Neuron (in vitro differentiated cells): ENCODE results near the gene DVL1.
"Not testable (repeated sequence)": the region's sequence is repeated elsewhere in the genome, so short reads cannot be mapped to it uniquely, and the experiment has no call there.

Source experiments
- H2AFZ ChIP-seq: one replicate; pipeline ENCODE4 v1.6.1; 2013; ENCODE audit warnings: low read depth, mild to moderate bottlenecking, inconsistent platforms, low read length, moderate library complexity
- H3K27me3 ChIP-seq: one replicate; pipeline ENCODE4 v1.6.1; 2013; ENCODE audit warnings: low read length; ENCODE audit not compliant: insufficient read depth
- H3K36me3 ChIP-seq: one replicate; pipeline ENCODE4 v1.6.1; 2013; ENCODE audit warnings: low read length; ENCODE audit not compliant: insufficient read depth
- H3K4me1 ChIP-seq: one replicate; pipeline ENCODE4 v1.6.1; 2013; ENCODE audit warnings: low read length; ENCODE audit not compliant: insufficient read depth
- H3K4me3 ChIP-seq: 2 replicates; pipeline ENCODE4 v1.5.1; 2013; ENCODE audit warnings: mild to moderate bottlenecking, low read length, moderate library complexity
- H3K9me3 ChIP-seq: one replicate; pipeline ENCODE4 v1.6.1; 2013; ENCODE audit warnings: low read length

DVL1 gene

DNA sequence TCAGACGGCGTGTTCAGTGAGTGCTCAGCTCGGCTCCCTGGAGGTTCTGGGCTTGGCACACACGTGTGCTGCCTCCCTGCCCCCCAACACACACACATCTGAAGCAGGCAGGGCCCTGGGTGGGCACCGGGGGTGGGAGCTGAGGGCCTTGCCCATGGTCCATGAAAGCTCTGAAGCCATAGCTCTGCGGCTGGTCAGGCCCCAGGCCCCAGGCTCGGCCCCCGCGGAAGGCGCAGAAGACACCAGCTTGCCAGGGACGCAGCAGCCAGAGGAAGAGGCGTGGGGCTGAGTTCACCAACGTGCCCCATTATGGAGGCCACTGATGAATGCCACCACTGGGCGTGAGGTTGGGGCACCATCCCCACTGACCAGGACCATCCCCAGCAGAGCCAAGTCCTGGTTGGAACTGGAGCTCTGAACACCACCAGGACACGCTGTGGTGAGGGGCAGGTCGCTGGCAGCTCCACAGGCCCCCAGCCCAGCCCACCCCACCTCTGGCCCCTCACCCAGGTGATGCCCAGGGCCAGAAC, 21.6 kb upstream of the DVL1 start:
- Histone ChIP-seq H3K27me3 (no peaks in the 10 kb centered on the region), H2AFZ (no peak overlapping the region), H3K4me1 (peaks cover 16% of the 10 kb centered on the region), H3K4me3 (no peak overlapping the region), H3K9me3 (peaks cover 8% of the 10 kb centered on the region), H3K36me3 (peaks cover 14% of the 10 kb centered on the region)

DNA sequence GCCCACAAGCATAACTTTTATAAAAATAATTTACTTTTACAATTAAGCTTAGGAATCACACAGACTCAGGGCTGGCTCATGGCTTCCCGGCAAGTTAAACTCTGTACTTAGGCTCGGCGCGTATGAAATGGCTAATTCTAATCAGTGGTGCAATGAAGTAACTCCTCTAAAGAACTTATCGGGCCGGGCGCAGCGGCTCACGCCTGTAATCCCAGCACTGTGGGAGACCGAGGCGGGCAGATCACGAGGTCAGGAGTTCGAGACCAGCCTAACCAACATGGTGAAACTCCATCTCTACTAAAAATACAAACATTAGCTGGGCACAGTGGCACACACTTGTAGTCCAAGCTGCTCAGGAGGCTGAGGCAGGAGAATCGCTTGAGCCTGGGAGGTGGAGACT, 20.9 kb upstream of the DVL1 start:
- Histone ChIP-seq H3K36me3 (peaks cover 14% of the 10 kb centered on the region), H3K4me1 (peaks cover 16% of the 10 kb centered on the region)
- H3K9me3 ChIP-seq, H3K4me3 ChIP-seq, H3K27me3 ChIP-seq, H2AFZ ChIP-seq: not testable (repeated sequence)

DNA sequence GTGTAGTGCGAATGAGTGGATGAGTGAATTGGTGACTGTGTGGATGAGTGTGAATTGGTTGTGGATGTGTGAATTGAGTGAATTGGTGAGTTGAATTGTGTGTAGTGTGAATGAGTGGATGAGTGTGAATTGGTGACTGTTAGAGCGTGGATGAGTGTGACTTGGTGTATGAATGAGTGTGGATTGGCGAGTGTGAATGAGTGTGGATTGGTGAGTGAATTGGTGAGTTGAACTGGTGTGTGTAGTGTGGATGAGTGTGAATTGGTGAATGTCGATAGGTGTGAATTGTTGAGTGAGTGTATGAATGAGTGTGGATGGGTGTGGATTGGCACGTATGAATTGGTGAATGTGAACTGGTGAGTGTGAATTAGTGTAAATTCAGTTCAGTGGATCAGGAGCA, 18.1 kb upstream of the DVL1 start:
- no peak overlapping the region for H2AFZ ChIP-seq
- H3K4me1 ChIP-seq = peaks cover 2% of the 10 kb centered on the region
- H3K36me3 ChIP-seq = peaks cover 6% of the 10 kb centered on the region
- H3K27me3 ChIP-seq = no peaks in the 10 kb centered on the region
- no peak overlapping the region for H3K4me3 ChIP-seq
- H3K9me3 ChIP-seq = peaks cover 8% of the 10 kb centered on the region

DNA sequence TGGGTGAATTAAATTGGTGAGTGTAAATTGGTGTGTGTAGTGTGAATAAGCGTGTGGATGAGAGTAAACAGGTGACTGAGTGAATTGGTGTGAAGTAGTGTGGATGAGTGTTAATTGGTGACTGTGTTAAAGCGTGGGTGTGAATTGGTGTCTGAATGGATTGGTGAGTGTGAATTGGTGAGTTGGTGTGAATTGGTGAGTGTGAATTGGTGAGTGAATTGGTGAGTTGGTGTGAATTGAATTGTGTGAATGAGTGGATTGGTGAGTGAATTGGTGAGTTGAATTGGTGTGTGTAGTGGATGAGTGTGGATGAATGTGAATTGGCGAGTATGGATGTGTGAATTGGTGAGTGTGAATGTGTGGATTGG, 17.5 kb upstream of the DVL1 start:
- Histone ChIP-seq H3K27me3 (no peaks in the 10 kb centered on the region), H3K9me3 (peaks cover 8% of the 10 kb centered on the region), H3K36me3 (peaks cover 4% of the 10 kb centered on the region), H2AFZ (no peak overlapping the region), H3K4me3 (no peak overlapping the region), H3K4me1 (no peaks in the 10 kb centered on the region)

DNA sequence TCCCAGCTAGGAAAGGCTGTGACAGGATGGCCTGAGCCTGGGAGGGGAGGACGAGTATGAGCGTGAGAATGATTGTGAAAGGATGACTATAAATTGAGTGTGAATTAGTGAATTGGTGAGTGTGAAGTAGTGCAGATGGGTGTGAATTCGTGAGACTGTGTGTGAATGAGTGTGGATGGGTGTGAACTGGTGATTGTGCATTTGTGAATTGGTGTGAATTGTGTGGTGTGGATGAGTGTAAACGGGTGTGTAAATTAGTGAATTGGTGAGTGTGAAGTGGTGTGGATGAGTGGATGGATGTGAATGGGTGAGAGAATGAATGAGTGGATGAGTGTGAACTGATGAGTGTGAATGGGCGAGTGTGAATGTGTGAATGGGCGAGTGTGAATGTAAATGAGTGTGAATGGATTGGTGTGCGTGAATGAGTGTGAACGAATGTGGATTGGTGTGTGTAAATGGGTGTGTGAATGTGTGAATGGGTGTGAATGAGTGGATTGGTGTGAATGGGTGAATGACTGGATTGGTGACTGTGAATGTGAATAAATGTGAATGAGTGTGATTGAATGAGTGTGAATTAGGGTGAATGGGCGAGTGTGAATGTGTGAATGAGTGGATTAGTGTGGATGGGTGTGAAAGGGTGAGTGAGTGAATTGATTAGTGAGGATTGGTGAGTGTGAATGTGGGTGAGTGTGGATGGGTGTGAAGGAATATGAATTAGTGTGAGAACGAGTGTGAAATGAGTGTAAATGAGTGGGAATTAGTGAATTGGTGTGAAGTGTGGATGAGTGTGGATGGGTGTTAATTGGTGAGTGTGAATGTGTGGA, 16.9 kb upstream of the DVL1 start:
- H3K27me3 ChIP-seq = no peaks in the 10 kb centered on the region
- no peak overlapping the region for H3K4me3 ChIP-seq
- no peak overlapping the region for H2AFZ ChIP-seq
- H3K36me3 ChIP-seq = no peaks in the 10 kb centered on the region
- H3K4me1 ChIP-seq = peaks cover under 1% of the 10 kb centered on the region
- peaks cover 8% of the 10 kb centered on the region for H3K9me3 ChIP-seq

DNA sequence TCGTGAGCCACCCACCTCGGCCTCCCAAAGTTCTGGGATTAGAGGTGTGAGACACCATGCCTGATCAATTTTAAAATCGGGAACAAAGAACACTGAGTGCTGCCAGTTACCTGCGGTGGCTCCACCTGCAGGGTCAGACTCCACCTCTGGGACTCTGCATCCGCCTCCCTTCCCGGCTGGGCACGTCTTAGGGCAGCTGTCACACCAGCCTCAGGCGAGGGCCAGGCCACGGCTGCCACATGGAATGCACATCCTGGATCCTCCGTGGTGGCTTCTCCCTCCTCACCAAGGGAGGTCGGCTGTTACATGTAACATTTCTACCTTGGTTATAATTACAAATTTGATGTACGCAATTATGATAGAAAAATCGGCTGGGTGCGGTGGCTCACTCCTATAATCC, 15.0 kb upstream of the DVL1 start:
- H3K36me3 ChIP-seq = no peaks in the 10 kb centered on the region
- peaks cover 18% of the 10 kb centered on the region for H3K4me1 ChIP-seq
- H2AFZ ChIP-seq = no peak overlapping the region
- H3K9me3 ChIP-seq = peaks cover 8% of the 10 kb centered on the region
- H3K27me3 ChIP-seq = no peaks in the 10 kb centered on the region
- no peak overlapping the region for H3K4me3 ChIP-seq

DNA sequence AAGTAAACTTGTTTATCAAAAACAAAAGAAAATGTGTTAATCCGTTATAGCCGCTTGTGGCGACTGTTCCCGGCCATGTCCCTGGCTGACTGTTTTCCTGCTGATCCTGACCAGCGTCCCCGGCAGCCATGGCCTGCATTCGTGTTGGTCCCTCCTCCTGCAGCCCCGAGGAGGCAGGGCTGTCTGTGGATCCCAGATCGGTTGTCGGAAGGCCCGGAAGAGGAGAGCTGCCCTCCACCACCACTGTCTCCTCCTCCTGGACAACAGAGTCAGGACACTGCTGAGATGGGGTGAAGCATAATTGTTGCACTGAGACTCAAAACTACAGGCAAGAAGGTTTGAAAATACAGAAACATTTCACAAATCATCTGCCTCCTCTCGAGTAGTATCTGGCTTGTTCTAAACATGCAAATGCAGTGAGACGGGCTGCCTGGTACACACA, 12.8 kb upstream of the DVL1 start:
- Histone ChIP-seq H2AFZ (no peak overlapping the region), H3K27me3 (no peaks in the 10 kb centered on the region), H3K4me1 (peaks cover 37% of the 10 kb centered on the region), H3K9me3 (peaks cover 6% of the 10 kb centered on the region), H3K4me3 (no peak overlapping the region), H3K36me3 (no peaks in the 10 kb centered on the region)

DNA sequence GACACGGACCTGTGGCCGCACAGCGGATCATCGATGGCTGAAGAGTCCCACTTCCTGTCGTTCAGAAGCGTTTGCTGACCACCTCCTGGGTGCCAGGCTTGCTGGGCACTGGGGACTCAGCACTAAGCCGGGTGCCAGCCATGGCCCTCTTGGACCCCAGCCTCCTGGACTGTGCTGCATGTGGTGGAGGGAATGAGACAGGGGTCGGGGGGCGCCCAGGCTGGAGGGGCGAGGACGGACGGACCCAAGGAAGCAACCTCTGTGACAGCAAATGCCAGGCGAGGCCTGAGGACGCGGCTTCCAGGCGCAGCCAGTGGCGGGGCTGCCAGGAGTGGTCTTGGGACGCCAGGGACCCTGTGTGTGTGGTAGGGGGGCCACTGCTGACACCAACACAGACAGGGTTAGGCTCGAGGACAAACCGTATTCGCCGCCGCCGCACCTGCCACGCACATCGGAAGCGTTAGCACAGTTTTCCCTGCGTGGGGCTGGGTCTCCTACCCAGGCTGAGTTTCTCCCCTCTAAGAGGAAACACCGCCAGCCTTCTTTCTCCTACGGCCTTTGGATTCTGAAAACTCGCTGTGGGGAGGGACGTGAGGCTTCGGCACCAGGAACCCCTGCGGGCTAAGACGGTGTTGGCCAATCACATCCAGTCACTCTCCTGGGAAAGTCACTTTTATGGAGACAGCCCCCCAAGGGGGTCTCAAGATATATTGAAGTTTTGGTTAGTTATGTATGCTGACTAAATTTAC, 12.2 kb upstream of the DVL1 start:
- H3K36me3 ChIP-seq = no peaks in the 10 kb centered on the region
- no peak overlapping the region for H3K4me3 ChIP-seq

DNA sequence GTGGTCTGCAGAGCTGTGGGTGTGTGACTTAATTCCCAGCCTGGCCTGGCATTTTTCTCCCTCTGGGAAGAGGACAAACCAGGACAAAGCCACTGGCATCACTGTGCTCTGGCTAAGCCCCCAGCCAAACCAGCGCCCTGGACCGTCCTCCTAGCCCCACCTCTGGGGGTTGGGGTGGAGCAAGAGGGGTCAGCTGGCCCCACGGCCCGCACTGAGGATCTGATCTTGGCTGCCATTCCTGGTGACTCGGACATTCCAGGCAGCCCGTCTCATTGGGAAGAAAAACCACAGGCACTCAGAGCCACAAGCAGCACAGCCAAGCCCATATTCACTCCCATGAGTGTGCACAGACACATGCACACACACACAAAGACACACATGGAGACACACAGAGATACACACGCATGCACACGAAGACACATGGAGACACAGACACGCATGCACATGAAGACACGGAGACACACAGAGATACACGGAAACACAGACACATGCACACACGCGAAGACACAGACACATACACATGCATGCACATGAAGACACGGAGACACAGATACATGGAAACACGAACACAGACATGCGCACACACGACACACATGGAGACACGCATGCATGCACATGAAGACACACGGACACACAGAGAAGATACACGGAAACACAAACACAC, 11.4 kb upstream of the DVL1 start:
- no peak overlapping the region for H2AFZ ChIP-seq
- H3K36me3 ChIP-seq = no peaks in the 10 kb centered on the region
- no peak overlapping the region for H3K4me3 ChIP-seq
- no peaks in the 10 kb centered on the region for H3K27me3 ChIP-seq
- peaks cover 41% of the 10 kb centered on the region for H3K4me1 ChIP-seq
- no peaks in the 10 kb centered on the region for H3K9me3 ChIP-seq

More for the DNA sequence above, 12.2 kb upstream of the DVL1 start:
- Histone ChIP-seq H3K4me1 (peaks cover 41% of the 10 kb centered on the region), H3K27me3 (no peaks in the 10 kb centered on the region), H2AFZ (no peak overlapping the region), H3K9me3 (peaks cover under 1% of the 10 kb centered on the region)

DNA sequence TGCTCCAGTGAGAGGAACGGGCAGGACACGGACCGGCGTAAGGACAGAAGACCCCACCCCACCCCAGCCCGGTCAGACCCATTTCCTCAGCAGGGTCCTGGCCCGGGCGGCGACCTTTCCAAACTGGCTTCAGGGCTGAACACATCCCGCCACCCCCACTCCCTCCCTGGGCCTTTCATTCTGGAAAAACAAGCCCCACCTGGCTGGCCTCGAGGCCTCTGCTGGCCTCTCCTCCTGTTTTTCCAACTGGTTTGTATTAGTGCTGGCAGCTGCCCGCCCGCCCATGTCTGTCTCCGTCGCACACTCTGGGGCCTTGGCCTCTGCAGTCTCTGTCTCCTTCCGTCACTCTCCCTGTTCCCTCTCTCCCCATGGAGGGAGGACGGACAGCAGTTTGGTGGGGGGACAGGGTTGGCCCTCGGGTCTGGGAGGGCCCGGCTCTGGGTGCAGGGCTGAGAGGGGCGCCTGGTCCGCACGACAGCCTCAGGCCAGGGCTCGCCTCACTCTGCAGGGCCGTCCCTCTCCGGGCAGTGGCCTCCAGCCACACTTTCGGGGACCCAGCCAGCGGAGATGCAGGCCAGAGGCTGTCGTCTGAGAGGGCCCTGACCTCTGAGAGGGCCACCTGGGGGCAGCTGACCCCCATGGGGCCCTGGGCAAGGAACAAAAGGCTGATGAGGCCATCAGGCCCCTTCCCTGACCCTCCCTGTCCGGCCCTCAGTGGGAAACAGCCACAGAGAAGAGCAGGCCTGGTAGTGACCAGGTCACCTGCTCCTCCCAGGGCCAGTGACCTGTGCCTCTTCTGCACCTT, 10.6 kb upstream of the DVL1 start:
- H3K9me3 ChIP-seq = no peaks in the 10 kb centered on the region
- peaks cover 41% of the 10 kb centered on the region for H3K4me1 ChIP-seq
- no peaks in the 10 kb centered on the region for H3K27me3 ChIP-seq
- H3K36me3 ChIP-seq = no peaks in the 10 kb centered on the region
- H2AFZ ChIP-seq = no peak overlapping the region
- no peak overlapping the region for H3K4me3 ChIP-seq

DNA sequence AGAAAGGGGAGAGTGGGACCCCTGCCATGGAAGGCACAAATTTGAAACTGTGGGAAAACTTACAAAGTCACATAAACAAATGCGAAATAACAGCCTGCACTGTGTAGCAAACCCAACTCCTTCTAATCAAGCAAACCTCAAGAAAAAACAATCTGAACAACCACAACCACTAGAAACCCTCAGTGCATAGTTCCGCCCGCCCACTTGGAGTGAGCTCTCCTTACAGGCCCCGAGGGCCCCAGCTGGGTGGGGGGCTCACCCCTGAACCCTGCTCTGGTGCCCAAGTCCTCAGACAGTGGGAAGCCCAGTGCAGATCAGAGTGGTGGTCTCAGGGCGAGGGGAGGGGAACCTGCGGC, 10.1 kb upstream of the DVL1 start:
- H3K9me3 ChIP-seq = no peaks in the 10 kb centered on the region
- no peaks in the 10 kb centered on the region for H3K36me3 ChIP-seq
- H3K4me1 ChIP-seq = peaks cover 41% of the 10 kb centered on the region
- H2AFZ ChIP-seq = no peak overlapping the region
- no peak overlapping the region for H3K4me3 ChIP-seq
- H3K27me3 ChIP-seq = no peaks in the 10 kb centered on the region

DNA sequence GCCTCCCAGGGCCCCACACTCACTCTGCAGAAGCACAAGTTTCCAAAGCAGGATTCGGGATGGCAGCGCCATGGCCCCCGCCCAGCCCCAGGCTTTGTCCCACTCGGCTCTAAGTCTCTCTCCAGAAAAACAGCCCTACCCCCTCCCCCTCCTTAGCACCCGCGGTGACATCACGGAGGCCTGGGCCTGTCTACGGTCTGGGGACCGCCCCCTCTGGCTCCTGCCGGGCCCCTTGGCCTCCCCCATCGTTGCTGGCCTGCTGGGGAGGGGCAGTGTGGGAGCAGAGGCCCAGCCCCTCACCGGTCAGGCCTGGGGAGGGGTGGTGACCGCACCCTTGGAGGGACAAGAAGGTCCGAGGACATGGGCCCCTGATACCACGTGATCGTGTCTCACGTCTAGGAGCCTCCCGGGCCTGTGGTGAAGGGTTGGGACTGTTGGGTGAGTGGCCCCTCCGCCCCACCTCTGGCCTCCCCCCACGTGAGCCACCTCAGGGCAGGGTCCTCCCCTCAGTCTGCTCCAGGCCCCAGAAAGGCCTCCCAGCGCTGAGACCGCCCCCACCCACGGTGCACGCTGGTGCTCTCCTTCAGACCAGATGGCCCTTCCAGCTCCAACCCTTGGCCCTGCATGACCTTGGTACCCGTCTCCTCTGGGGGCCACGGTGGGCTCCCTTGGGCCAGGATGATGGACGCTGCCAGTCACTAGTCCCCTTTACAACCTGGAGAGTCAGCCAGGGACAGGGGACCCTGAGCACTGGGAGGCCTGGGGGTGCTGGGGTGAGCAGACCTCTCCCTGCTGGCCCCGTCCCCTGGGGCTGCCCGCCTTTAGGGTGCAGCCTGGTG, 9.4 kb upstream of the DVL1 start, which contains the start of gene MXRA8:
MXRA8 (minus strand) TSS at position 123 of the 839 bp plus-strand sequence; CDS start at position 72, 51 bp downstream.
- no peaks in the 10 kb centered on the region for H3K27me3 ChIP-seq
- no peaks in the 10 kb centered on the region for H3K9me3 ChIP-seq
- no peaks in the 10 kb centered on the region for H3K36me3 ChIP-seq
- no peak within 1 kb of the TSS for H2AFZ ChIP-seq
- H3K4me1 ChIP-seq = peaks cover 42% of the 10 kb centered on the region
- peak within 1 kb of the TSS; percentile 50 for H3K4me3 ChIP-seq
